ENCODE measurements around the gene CEP83.

- no peak for TF ChIP-seq POLR2AphosphoS5 (IDR thresholded peaks at IDR 0.05)
- TF ChIP-seq CTCF (IDR thresholded peaks at IDR 0.05) = no peak
Observed at GRCh38 chr12:94386422-94386821, 73.2 kb downstream of the CEP83 start.
